HUES6 (cell line): ENCODE results near the gene CNTN2.

Source experiments
- H3K27ac ChIP-seq: 2 replicates; pipeline ENCODE4 v1.7.0; 2013; ENCODE audit warnings: low read depth, mild to moderate bottlenecking, low read length, inconsistent platforms
- H3K27me3 ChIP-seq: 2 replicates; pipeline ENCODE4 v1.6.1; 2013; ENCODE audit warnings: low read length; ENCODE audit not compliant: control insufficient read depth, insufficient read depth
- H3K36me3 ChIP-seq: 2 replicates; pipeline ENCODE4 v1.6.1; 2013; ENCODE audit warnings: low read length; ENCODE audit not compliant: control insufficient read depth, insufficient read depth
- H3K4me1 ChIP-seq: 2 replicates; pipeline ENCODE4 v1.6.1; 2013; ENCODE audit warnings: low read length; ENCODE audit not compliant: control insufficient read depth, insufficient read depth
- H3K4me3 ChIP-seq: 2 replicates; pipeline ENCODE4 v1.5.1; 2013; ENCODE audit warnings: low read depth, low read length
- H3K9ac ChIP-seq: one replicate; pipeline ENCODE4 v1.6.1; 2013; ENCODE audit warnings: mild to moderate bottlenecking, low read length
- H3K9me3 ChIP-seq: 2 replicates; pipeline ENCODE4 v1.6.1; 2013; ENCODE audit warnings: low read depth, low read length; ENCODE audit not compliant: control insufficient read depth, insufficient read depth

Gene CNTN2

GRCh38 chr1:205091043-205091740, 48.2 kb downstream of the CNTN2 start:
- Histone ChIP-seq H3K36me3 (peaks cover 85% of the 10 kb centered on the region), H3K27ac (no peak overlapping the region)

DNA sequence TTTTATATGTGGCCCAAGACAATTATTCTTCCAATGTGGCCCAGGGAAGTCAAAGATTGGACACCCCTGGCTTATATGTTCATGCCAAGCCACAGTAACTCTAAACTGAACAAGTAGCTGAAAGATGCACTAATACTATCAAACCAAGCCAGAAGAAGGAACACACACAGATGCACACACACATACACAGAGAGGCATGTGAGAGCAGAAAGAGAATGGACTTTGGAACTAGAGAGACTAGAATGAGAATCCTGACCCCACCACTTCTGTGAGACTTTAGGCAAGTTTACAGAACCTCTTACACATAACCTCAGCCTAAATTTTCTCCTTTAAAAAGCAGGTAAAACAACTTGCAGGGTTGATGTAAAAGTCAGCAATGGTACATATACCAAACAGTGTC, 52.4 kb downstream of the CNTN2 start:
- H3K4me3 ChIP-seq, result no peak overlapping the region
- H3K36me3 ChIP-seq, result peaks cover 96% of the 10 kb centered on the region
- no peaks in the 10 kb centered on the region for H3K4me1 ChIP-seq

More at GRCh38 chr1:205091043-205091740, 48.2 kb downstream of the CNTN2 start:
- Histone ChIP-seq H3K27me3 (no peaks in the 10 kb centered on the region), H3K9ac (no peak overlapping the region), H3K9me3 (no peaks in the 10 kb centered on the region), H3K4me3 (no peak overlapping the region), H3K4me1 (no peaks in the 10 kb centered on the region)

DNA sequence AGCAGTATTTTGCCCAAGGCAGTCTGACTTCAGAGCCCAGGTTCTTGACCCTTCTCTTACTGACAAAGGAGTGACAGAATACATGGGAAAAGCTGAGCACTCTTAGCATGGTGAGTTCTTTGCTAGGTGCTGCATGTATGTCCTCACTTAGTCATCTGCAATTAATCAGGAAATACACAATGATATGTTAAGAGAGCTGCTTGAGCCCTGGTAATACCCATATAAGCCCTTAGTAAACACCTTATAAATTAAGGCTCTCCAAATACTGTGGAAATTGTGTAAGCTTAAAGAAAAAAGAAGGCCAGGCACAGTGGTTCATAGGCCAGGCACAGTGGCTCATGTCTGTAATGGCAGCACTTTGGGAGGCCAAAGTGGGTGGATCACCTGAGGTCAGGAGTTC, 55.2 kb downstream of the CNTN2 start:
- Histone ChIP-seq H3K27ac (no peak overlapping the region), H3K27me3 (no peaks in the 10 kb centered on the region), H3K4me1 (no peaks in the 10 kb centered on the region), H3K36me3 (peaks cover 95% of the 10 kb centered on the region), H3K4me3 (no peak overlapping the region), H3K9me3 (no peaks in the 10 kb centered on the region), H3K9ac (no peak overlapping the region)

More for the DNA sequence above, 52.4 kb downstream of the CNTN2 start:
- no peak overlapping the region for H3K9ac ChIP-seq
- H3K9me3 ChIP-seq, result no peaks in the 10 kb centered on the region
- no peak overlapping the region for H3K27ac ChIP-seq
- H3K27me3 ChIP-seq, result no peaks in the 10 kb centered on the region

GRCh38 chr1:205102404-205102803, 59.4 kb downstream of the CNTN2 start:
- Histone ChIP-seq H3K9me3 (no peaks in the 10 kb centered on the region), H3K36me3 (peaks cover 97% of the 10 kb centered on the region), H3K9ac (no peak overlapping the region), H3K4me1 (no peaks in the 10 kb centered on the region), H3K4me3 (no peak overlapping the region), H3K27me3 (no peaks in the 10 kb centered on the region), H3K27ac (no peak overlapping the region)

DNA sequence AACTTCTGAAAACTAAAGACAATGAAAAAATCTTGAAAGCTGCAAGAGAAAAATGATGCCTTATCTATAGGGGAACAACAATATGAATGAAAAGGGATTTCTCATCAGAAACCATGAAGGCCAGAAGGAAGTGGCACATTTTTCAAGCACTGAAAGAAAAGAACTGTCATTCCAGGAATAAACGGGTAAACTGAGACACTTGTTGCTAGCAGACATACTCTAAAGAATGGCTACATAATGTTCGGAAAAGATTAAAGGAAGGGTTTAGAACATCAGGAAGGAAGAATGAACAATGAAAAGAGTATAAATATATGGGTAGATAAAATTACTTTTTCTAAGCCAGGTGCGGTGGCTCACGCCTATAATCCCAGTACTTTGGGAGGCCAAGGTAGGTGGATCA, 64.3 kb downstream of the CNTN2 start:
- no peak overlapping the region for H3K4me3 ChIP-seq
- no peaks in the 10 kb centered on the region for H3K4me1 ChIP-seq

GRCh38 chr1:205108464-205108863, 65.5 kb downstream of the CNTN2 start:
- Histone ChIP-seq H3K4me1 (no peaks in the 10 kb centered on the region), H3K4me3 (no peak overlapping the region), H3K9ac (no peak overlapping the region), H3K36me3 (peaks cover 65% of the 10 kb centered on the region), H3K27ac (no peak overlapping the region), H3K27me3 (no peaks in the 10 kb centered on the region), H3K9me3 (no peaks in the 10 kb centered on the region)

More for the DNA sequence above, 64.3 kb downstream of the CNTN2 start:
- Histone ChIP-seq H3K9ac (no peak overlapping the region), H3K27ac (no peak overlapping the region), H3K9me3 (no peaks in the 10 kb centered on the region), H3K27me3 (no peaks in the 10 kb centered on the region), H3K36me3 (peaks cover 71% of the 10 kb centered on the region)

- H3K9me3 ChIP-seq, result no peaks in the 10 kb centered on the region
- H3K36me3 ChIP-seq, result peaks cover 63% of the 10 kb centered on the region
- no peak overlapping the region for H3K9ac ChIP-seq
- no peak overlapping the region for H3K4me3 ChIP-seq
- H3K4me1 ChIP-seq, result no peaks in the 10 kb centered on the region
- no peaks in the 10 kb centered on the region for H3K27me3 ChIP-seq
- H3K27ac ChIP-seq, result no peak overlapping the region
Observed at GRCh38 chr1:205109269-205109668, 66.3 kb downstream of the CNTN2 start.

DNA sequence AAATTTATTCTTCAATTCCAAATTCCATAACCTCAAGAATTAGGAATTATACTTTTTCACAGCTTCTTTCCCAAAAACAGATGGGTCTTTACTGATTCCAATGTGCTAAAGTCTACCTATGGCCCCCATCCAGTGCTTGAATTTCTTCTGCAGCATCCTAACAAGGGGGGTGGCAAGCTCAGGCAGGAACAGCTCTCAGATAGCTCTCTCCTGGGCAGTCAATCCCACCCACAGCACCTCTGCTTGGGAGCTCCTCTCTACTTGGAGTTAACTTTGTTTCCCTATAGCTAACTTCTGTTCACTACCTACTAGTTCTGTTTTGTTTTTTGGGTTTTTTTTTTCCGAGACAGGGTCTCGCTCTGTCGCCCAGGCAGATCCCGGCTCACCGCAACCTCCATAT, 66.7 kb downstream of the CNTN2 start:
- no peaks in the 10 kb centered on the region for H3K9me3 ChIP-seq
- H3K4me1 ChIP-seq, result no peaks in the 10 kb centered on the region
- peaks cover 64% of the 10 kb centered on the region for H3K36me3 ChIP-seq

GRCh38 chr1:205111354-205111753, 68.3 kb downstream of the CNTN2 start:
- peaks cover 55% of the 10 kb centered on the region for H3K36me3 ChIP-seq
- H3K9ac ChIP-seq, result no peak overlapping the region
- no peak overlapping the region for H3K27ac ChIP-seq
- no peaks in the 10 kb centered on the region for H3K27me3 ChIP-seq
- no peaks in the 10 kb centered on the region for H3K4me1 ChIP-seq
- no peak overlapping the region for H3K4me3 ChIP-seq
- H3K9me3 ChIP-seq, result no peaks in the 10 kb centered on the region

More for the DNA sequence above, 66.7 kb downstream of the CNTN2 start:
- Histone ChIP-seq H3K27ac (no peak overlapping the region), H3K9ac (no peak overlapping the region), H3K4me3 (no peak overlapping the region), H3K27me3 (no peaks in the 10 kb centered on the region)

DNA sequence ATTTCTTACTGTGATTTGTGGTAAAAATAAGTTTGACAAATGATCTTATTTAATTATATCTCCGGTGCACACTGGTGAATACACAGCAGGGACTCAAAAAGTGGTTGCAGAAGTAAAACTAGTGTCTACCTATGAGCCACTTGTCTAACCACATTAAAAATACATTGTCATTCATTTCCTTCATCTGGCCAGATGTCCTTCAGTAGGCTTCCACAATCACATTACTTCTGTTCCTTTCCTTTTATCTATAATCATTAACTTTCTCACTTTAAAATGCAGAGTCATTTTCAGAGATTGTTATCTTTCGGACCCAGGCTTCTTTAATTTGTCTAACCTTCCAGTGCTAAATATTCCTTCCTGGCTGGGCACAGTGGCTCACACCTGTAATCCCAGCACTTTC, 75.7 kb downstream of the CNTN2 start:
- H3K4me3 ChIP-seq, result no peak overlapping the region
- H3K27ac ChIP-seq, result no peak overlapping the region
- H3K9ac ChIP-seq, result no peak overlapping the region
- H3K9me3 ChIP-seq, result no peaks in the 10 kb centered on the region
- no peaks in the 10 kb centered on the region for H3K4me1 ChIP-seq
- peaks cover 23% of the 10 kb centered on the region for H3K36me3 ChIP-seq
- no peaks in the 10 kb centered on the region for H3K27me3 ChIP-seq

GRCh38 chr1:205121660-205122488, 78.9 kb downstream of the CNTN2 start, which contains the start of gene RBBP5:
Gene RBBP5, minus strand, starts transcription at chr1:205121978. Its CDS starts 105 bp downstream, at chr1:205121873.
- H3K9ac ChIP-seq, result peak within 1 kb of the TSS; percentile 93
- H3K36me3 ChIP-seq, result peaks cover 6% of the 10 kb centered on the region; the same call in 1 of the 2 replicates
- peak within 1 kb of the TSS; percentile 93 for H3K4me3 ChIP-seq
- no peaks in the 10 kb centered on the region for H3K27me3 ChIP-seq
- H3K9me3 ChIP-seq, result no peaks in the 10 kb centered on the region
- H3K27ac ChIP-seq, result peak within 1 kb of the TSS; percentile 98
- H3K4me1 ChIP-seq, result no peaks in the 10 kb centered on the region
